GM21367 (cell line): ENCODE data around the gene TEX44.
A peak's percentile ranks its signal among the peaks of the same experiment; 100 is the strongest.
"Not testable (repeated sequence)": the region's sequence is repeated elsewhere in the genome, so short reads cannot be mapped to it uniquely, and the experiment has no call there.

Source experiments
- ATAC-seq: cut with Tn5 transposase; IDR thresholded peaks from one replicate; pipeline ENCODE4 v1.9.1; 2021; ENCODE audit not compliant: unreplicated experiment

TEX44 gene

GRCh38 chr2:231592636-231593145 lies at the start of gene TEX44:
TEX44 (plus strand) TSS chr2:231592864; CDS start chr2:231592952, 88 bp downstream.
- no peak for ATAC-seq

DNA sequence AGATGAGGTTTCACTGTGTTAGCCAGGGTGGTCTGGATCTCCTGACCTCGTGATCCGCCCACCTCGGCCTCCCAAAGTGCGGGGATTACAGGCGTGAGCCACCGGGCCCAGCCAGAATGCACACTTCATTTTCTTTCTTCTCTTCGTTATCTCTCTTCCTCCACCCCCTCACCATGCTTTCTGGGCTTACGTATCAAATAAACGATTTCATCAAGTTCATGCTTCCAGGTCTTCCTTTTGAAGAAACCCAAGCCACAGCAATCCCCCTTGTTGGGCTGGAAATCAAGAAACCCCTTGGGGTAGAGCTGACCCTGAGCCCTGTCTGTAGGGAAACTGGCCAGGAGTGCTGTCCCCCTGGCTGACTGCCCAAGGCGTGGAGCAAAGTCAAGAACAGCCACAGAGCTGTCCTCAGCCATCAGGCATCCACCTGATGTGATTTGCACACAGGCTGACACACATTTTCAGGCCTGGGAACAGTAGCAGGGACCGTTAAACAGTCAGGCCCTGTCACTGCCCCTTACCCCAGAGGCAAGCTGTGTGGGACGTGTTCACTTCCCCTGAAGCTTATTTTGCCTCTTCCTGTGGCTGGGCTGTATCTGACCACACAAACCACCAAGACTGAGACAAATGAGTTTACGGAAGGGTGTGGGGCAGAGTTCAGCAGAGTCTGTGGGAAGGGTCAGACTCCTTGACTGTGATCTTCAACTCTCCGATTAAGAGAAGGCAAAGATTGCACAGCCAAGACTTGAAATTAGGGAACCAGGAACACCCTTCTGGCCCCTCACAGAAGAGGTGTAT lies 47.4 kb upstream of the TEX44 start:
- ATAC-seq = peak; percentile 98

GRCh38 chr2:231546014-231546715 lies 46.5 kb upstream of the TEX44 start:
- peak; percentile 1 for ATAC-seq

- ATAC-seq = no peak
Observed at GRCh38 chr2:231547315-231548110, 45.2 kb upstream of the TEX44 start.

DNA sequence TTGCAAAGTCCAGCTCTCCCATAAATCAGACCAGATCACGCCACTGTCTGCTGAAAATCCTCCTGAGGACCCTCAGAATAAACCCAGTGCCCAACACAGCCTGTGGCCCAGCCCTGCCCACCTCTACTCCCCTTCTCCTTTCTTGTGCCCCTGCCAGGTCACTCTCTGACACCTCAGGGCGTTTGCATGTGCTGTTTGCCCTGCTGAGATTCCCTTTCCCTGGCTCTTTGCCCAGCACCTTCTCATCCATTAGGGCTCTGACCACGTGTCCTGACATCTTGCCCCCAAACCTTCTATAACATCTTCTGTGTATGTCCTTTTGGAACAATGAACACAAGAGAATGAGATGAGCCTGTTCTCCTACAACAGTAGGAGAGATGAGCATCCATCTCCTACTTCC lies 43.9 kb upstream of the TEX44 start:
- ATAC-seq = no peak

GRCh38 chr2:231549446-231550239 lies 43.0 kb upstream of the TEX44 start:
- ATAC-seq = no peak

- no peak for ATAC-seq
Observed at GRCh38 chr2:231552752-231553151, 39.9 kb upstream of the TEX44 start.

DNA sequence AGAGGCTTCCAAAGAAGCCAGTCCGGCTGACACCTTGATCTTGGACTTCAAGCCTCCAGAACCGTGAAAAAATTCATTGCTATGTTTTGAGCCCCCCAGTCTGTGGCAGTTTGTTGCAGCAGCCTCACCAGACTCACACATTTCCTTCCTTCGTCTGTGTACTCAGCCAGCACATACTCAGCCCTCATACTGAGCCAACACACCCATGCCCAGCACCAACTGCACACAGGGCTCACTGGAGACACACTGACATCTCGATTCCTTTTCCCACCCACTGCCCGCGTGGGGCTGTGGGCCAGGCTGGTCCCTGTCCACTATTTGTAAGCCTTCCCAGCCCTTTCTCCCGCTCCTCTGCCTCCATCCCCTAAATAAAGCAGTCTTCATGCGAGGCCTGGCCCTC lies 38.3 kb upstream of the TEX44 start:
- ATAC-seq = no peak

- no peak for ATAC-seq
Observed at GRCh38 chr2:231554748-231555545, 37.7 kb upstream of the TEX44 start.

GRCh38 chr2:231556496-231556895 lies 36.2 kb upstream of the TEX44 start:
- not testable (repeated sequence) for ATAC-seq

GRCh38 chr2:231556981-231557380 lies 35.7 kb upstream of the TEX44 start:
- ATAC-seq = no peak

DNA sequence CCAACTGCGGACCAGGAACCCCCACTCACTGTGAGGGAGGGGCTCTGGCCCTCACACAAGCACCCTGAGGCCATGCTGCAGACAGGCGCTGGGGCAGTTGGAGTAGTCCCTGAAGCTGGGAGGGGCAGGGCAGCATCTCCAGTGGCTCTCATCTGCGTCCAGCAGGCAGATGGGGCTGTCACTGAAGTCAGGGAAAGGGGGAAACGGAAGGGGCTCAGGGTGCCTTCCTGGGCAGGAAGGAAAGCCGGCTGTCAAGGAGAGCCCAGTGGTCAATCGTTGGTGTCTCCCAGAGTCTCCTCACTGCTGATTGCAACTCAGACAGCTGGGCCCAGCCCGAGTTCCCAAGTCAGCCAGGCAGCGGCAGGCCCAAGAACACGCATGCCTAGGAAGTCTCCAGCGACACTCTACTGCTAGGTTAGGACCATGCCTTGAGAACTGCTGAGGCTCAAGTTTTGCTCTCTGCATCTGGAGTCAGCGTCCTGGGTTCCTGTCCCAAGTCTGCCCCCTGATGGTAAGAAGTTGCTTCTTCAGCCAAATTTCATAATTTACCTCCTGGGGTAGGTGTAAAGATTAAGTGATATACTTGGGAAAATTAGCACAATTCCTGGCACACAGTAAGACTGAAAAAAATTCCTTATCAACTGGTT lies 35.0 kb upstream of the TEX44 start:
- ATAC-seq = peak; percentile 76

DNA sequence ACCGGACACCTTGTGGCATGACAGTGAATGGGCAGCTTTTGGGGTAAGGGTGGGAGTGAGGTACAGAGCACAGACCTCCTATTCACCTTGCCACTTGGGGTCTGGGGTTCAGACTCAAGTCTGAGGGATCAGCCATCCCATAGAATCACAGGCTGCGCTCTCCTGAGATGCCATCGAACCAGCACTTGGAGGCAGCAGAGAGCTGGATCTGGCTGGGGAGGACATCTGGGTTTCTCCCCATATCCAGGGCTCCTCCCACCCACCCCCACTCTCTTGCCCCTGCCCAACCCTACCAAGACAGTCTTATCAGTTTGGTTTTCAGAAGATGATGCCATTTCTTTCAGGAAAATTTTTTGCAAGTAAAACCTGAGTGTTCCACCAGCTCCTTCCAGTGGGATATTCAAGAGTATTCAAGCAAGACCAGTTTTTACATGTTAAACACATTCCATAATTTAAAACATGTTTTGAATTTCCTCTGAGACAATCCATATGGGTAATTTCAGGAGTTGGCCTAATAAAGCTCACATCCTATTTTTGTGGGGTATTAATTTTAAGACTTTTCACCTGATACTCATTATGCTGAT lies 29.2 kb upstream of the TEX44 start:
- no peak for ATAC-seq

DNA sequence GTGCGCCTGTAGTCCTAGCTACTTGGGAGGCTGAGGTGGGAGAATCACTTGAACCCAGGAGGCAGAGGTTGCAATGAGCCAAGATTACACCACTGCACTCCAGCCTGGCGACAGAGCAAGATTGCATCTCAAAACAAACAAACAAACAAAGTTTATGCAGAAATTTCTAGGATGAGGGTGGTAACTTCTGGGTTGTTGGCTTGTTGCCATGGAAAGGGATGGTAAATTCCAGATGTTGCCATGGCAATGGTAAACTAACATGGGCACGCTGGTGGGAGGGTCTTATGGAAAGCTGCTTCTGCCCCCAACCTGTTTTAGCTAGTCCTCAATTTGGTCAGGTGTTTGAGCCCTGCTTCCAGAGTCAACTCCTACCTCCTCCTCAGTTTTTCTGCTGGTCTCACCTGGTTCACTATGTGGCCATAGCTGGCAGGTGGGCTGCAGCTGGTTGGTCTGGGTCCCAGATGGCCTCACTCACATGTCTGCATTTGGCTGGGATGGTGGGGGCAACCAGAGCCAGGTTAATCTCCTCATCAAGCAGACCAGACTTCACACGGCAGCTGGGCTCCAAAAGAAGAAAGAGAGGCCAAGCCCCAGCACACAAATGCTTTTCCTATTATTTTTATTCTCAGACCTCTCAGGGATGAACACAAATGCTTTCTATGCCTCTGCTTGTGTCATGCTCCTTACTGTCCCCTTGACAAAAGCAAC lies 26.6 kb upstream of the TEX44 start:
- ATAC-seq = no peak

GRCh38 chr2:231567159-231567558 lies 25.5 kb upstream of the TEX44 start:
- ATAC-seq = no peak

GRCh38 chr2:231568098-231568784 lies 24.4 kb upstream of the TEX44 start:
- ATAC-seq = no peak

DNA sequence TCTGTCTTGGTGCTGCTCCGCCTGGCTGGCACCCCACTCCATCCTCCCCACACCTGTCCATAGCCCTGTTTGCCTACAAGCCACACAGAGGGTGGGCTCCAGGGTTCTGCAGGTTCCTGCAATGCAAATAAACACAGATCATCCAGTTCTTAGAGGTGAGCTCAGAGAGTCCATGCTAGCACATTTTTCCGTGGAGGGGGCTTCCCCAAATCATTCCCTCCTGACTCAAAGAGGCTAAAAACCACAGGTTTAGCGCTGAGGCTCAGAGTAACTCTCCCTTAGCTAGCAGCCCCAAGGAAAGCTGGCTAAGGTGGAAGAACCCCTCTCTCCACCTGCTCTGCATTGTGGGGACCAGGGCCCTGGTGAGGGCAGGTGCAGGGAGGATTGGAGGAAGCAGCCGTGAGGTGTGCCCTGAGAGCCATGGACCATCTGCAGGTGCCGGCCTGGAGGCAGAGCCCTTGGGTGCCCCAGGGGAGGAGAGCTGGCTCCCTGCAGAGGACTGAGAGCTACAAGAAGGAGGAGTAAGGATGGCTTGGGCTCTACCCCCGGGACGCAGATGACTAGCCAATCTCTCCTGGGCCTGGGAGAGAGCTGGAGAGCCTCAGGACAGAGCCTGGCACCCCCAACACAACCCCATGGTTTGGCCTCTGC lies 23.8 kb upstream of the TEX44 start:
- no peak for ATAC-seq
